Central memory CD8-positive, alpha-beta T cell (primary cell): ENCODE measurements around the gene QSOX1.

Experiments
- ATAC-seq: fragments of 150-1000 bp; cut with Tn5 transposase; replicated peaks from 2 replicates; pipeline ENCODE4 v1.10.0; 2022; ENCODE audit warnings: mild to moderate bottlenecking, moderate FRiP score, moderate number of reproducible peaks; ENCODE audit not compliant: poor library complexity, severe bottlenecking; ENCODE audit errors: extremely low read depth
- DNase-seq, 2 donors: peaks; one replicate each; pipeline ENCODE4 v3.0.0; 2021; ENCODE audit warnings: low spot score in 2 of 2
- H3K27ac Mint-ChIP-seq: one replicate; pipeline ENCODE4 v1.8.0; 2022; ENCODE audit warnings: low read depth, mild to moderate bottlenecking, moderate library complexity, mixed read lengths
- H3K27me3 Mint-ChIP-seq: one replicate; pipeline ENCODE4 v1.8.0; 2022; ENCODE audit warnings: mixed read lengths
- H3K36me3 Mint-ChIP-seq: one replicate; pipeline ENCODE4 v1.8.0; 2022; ENCODE audit warnings: mild to moderate bottlenecking, moderate library complexity, mixed read lengths; ENCODE audit not compliant: insufficient read depth
- H3K4me1 Mint-ChIP-seq: one replicate; pipeline ENCODE4 v1.8.0; 2022; ENCODE audit warnings: mixed read lengths
- H3K4me3 Mint-ChIP-seq: one replicate; pipeline ENCODE4 v1.8.0; 2022; ENCODE audit warnings: mild to moderate bottlenecking, moderate library complexity, mixed read lengths
- H3K9me3 Mint-ChIP-seq: one replicate; pipeline ENCODE4 v1.8.0; 2022; ENCODE audit warnings: mixed read lengths

QSOX1 gene

DNA sequence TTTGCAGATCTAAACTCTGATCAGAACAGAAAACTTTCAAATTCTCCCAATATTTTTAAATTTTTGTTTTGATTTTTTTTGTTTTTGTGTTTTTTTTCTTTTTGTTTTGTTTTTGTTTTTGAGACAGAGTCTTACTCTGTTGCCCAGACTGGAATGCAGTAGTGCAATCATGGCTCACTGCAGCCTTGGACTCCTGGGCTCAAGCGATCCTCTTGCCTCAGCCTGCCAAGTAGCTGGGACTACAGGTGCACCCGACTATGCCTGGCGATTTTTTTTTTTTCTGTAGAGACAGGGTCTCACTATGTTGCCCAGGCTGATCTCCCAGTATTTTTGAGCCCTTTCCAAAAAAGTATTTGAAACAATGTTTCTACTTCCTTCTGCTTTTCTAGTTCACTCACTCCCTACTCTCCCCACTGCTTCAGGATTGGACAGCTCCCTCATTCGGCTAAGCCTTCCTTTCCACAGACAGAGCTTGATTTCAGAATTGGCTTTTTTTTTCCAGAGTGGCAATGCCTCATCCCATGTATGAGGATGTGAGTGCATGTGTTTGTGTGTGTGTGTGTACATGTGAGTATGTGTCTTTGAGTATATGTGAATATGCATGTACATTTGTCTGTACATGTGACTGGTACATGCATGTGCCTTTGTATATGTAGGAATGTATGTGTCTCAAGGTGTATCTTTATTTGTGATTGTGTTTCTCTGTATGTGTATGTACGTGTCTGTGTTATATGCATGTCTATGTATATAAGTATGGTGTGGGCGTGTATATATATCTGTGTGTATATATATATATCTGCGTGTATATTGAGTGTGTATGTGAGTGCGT, 87.3 kb downstream of the QSOX1 start:
- Mint-ChIP-seq H3K36me3 (peaks cover 2% of the 10 kb centered on the region), H3K4me3 (no peak overlapping the region), H3K27ac (no peak overlapping the region), H3K4me1 (no peaks in the 10 kb centered on the region), H3K9me3 (no peaks in the 10 kb centered on the region), H3K27me3 (peaks cover 86% of the 10 kb centered on the region)
- DNase-seq = no peak
- ATAC-seq = no peak

- DNase-seq (no peak), ATAC-seq (no peak)
- Mint-ChIP-seq H3K4me3 (no peak overlapping the region), H3K27me3 (peaks cover 69% of the 10 kb centered on the region), H3K9me3 (no peaks in the 10 kb centered on the region), H3K27ac (no peak overlapping the region), H3K36me3 (peaks cover 2% of the 10 kb centered on the region), H3K4me1 (no peaks in the 10 kb centered on the region)
Measured at GRCh38 chr1:180243517-180244221, 89.0 kb downstream of the QSOX1 start.

- Mint-ChIP-seq H3K9me3 (no peaks in the 10 kb centered on the region), H3K36me3 (peaks cover 2% of the 10 kb centered on the region), H3K27me3 (peaks cover 57% of the 10 kb centered on the region), H3K4me3 (no peak overlapping the region), H3K4me1 (peaks cover 5% of the 10 kb centered on the region), H3K27ac (no peak overlapping the region)
- no peak for DNase-seq
- ATAC-seq = no peak
Measured at GRCh38 chr1:180244840-180245239, 90.2 kb downstream of the QSOX1 start.

GRCh38 chr1:180246579-180246978, 91.9 kb downstream of the QSOX1 start:
- H3K27ac Mint-ChIP-seq = no peak overlapping the region
- H3K36me3 Mint-ChIP-seq = peaks cover 2% of the 10 kb centered on the region
- no peak for DNase-seq
- no peak for ATAC-seq
- peaks cover 10% of the 10 kb centered on the region for H3K4me1 Mint-ChIP-seq
- H3K27me3 Mint-ChIP-seq = peaks cover 56% of the 10 kb centered on the region
- H3K4me3 Mint-ChIP-seq = no peak overlapping the region
- no peaks in the 10 kb centered on the region for H3K9me3 Mint-ChIP-seq

GRCh38 chr1:180247061-180247460, 92.4 kb downstream of the QSOX1 start:
- peaks cover 2% of the 10 kb centered on the region for H3K36me3 Mint-ChIP-seq
- H3K9me3 Mint-ChIP-seq = no peaks in the 10 kb centered on the region
- H3K4me3 Mint-ChIP-seq = no peak overlapping the region
- DNase-seq (no peak), ATAC-seq (no peak)
- peaks cover 10% of the 10 kb centered on the region for H3K4me1 Mint-ChIP-seq
- H3K27me3 Mint-ChIP-seq = peaks cover 56% of the 10 kb centered on the region
- H3K27ac Mint-ChIP-seq = no peak overlapping the region

DNA sequence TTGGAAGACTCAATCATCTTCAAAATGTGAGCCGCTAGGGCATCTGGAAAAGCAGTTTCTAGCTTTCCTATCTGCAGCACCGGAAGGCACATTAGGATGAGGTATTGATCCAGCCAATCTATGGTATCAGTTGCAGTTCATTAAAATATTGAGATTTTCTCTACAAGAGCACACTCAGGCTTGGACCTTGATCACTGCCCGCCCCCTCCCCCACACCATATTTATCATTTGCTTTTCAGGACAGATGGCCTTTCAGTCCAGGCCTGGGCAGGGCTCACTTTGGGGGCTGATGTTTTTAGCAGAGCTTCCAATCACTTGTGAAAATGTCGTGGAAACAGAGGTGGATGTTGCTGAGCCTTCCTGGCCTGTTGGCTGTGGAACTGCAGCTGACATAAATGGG, 92.9 kb downstream of the QSOX1 start:
- DNase-seq = no peak
- H3K4me1 Mint-ChIP-seq = peaks cover 10% of the 10 kb centered on the region
- no peak overlapping the region for H3K27ac Mint-ChIP-seq
- no peaks in the 10 kb centered on the region for H3K9me3 Mint-ChIP-seq
- no peak overlapping the region for H3K4me3 Mint-ChIP-seq
- H3K36me3 Mint-ChIP-seq = peaks cover 2% of the 10 kb centered on the region
- peaks cover 56% of the 10 kb centered on the region for H3K27me3 Mint-ChIP-seq
- no peak for ATAC-seq

- peaks cover 2% of the 10 kb centered on the region for H3K36me3 Mint-ChIP-seq
- DNase-seq (no peak), ATAC-seq (no peak)
- H3K27ac Mint-ChIP-seq = no peak overlapping the region
- peaks cover 56% of the 10 kb centered on the region for H3K27me3 Mint-ChIP-seq
- H3K4me1 Mint-ChIP-seq = peaks cover 10% of the 10 kb centered on the region
- no peak overlapping the region for H3K4me3 Mint-ChIP-seq
- no peaks in the 10 kb centered on the region for H3K9me3 Mint-ChIP-seq
Measured at GRCh38 chr1:180248176-180248575, 93.5 kb downstream of the QSOX1 start.

- H3K9me3 Mint-ChIP-seq = no peaks in the 10 kb centered on the region
- peaks cover 2% of the 10 kb centered on the region for H3K36me3 Mint-ChIP-seq
- no peak for DNase-seq
- H3K4me1 Mint-ChIP-seq = peaks cover 10% of the 10 kb centered on the region
- H3K27me3 Mint-ChIP-seq = peaks cover 54% of the 10 kb centered on the region
- peak overlapping the region; percentile 52 for H3K4me3 Mint-ChIP-seq
- H3K27ac Mint-ChIP-seq = no peak overlapping the region
- no peak for ATAC-seq
Measured at GRCh38 chr1:180248731-180249681, 94.3 kb downstream of the QSOX1 start.

GRCh38 chr1:180249725-180250498, 95.2 kb downstream of the QSOX1 start:
- DNase-seq (no peak), ATAC-seq (peak; percentile 48)
- Mint-ChIP-seq H3K4me3 (peak overlapping the region; percentile 52), H3K27me3 (peaks cover 54% of the 10 kb centered on the region), H3K9me3 (no peaks in the 10 kb centered on the region), H3K4me1 (peaks cover 10% of the 10 kb centered on the region), H3K27ac (no peak overlapping the region), H3K36me3 (peaks cover 2% of the 10 kb centered on the region)

DNA sequence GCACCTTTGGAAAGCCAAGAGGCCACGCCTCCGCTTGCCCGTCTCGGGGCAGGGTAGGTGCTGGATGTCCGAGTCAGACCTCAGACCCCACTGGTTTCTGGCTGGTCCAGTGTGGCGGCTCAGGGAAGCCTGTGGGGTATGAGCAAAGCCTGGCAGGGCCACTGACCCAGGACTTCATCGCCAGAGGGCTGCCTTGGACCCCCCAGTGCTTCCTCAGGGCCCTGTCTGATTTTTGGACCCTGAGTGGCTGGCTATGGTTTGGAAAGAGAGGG, 95.8 kb downstream of the QSOX1 start:
- no peak for ATAC-seq
- Mint-ChIP-seq H3K9me3 (no peaks in the 10 kb centered on the region), H3K36me3 (peaks cover 2% of the 10 kb centered on the region)

DNA sequence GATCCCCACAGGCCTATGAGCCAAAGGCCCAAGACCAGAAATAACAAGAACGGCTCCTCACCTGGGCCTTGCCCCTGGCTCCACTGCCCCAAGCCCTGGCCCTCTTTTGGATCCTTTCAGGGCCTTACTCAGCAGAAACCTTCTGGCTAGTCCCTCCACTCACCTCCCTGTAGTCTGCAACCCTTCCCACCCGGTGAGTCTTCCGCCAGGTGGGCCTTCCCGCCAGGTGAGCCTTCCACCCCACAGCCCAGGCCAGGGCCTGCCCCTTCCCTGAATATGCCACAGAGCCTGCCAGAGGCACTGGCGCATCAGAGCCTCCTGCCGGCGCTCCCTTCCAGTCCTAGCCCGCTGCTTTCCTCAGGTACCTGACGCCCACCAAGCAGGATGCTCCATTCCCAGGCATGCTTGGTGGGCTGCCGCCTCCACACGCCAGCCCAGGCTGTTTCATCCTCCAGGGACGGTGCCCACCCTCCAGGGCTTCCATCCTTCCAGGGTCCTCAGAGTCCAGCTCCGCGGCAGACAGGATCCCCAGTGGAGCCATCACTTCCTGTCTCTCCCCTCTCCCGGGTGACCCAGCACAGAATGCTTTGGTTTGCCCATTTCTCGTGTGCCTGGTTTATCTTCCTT, 96.3 kb downstream of the QSOX1 start:
- Mint-ChIP-seq H3K27ac (no peak overlapping the region), H3K4me3 (no peak overlapping the region), H3K27me3 (peaks cover 56% of the 10 kb centered on the region), H3K9me3 (no peaks in the 10 kb centered on the region), H3K4me1 (peaks cover 10% of the 10 kb centered on the region), H3K36me3 (no peaks in the 10 kb centered on the region)
- no peak for DNase-seq
- ATAC-seq = no peak

More for the DNA sequence above, 95.8 kb downstream of the QSOX1 start:
- Mint-ChIP-seq H3K27me3 (peaks cover 52% of the 10 kb centered on the region), H3K4me1 (peaks cover 10% of the 10 kb centered on the region), H3K27ac (no peak overlapping the region), H3K4me3 (peak overlapping the region; percentile 52)
- DNase-seq = no peak
